ENCODE results near the gene ERC2. TPM values are rescaled to one million over a fixed set of nuclear protein-coding genes. Genes with fewer than 3 reads are reported as not detected.
"Not testable (repeated sequence)": the region's sequence is repeated elsewhere in the genome, so short reads cannot be mapped to it uniquely, and the experiment has no call there.

The ERC2 gene
- total RNA-seq, 1 donor from 2014 or later, result 1.3 TPM

- DNase-seq (ENCODE audit: extremely low read depth, low read depth, low spot score), result no peak
These were observed 942.8 kb downstream of the ERC2 start for GRCh38 chr3:55525436-55525835.

DNA sequence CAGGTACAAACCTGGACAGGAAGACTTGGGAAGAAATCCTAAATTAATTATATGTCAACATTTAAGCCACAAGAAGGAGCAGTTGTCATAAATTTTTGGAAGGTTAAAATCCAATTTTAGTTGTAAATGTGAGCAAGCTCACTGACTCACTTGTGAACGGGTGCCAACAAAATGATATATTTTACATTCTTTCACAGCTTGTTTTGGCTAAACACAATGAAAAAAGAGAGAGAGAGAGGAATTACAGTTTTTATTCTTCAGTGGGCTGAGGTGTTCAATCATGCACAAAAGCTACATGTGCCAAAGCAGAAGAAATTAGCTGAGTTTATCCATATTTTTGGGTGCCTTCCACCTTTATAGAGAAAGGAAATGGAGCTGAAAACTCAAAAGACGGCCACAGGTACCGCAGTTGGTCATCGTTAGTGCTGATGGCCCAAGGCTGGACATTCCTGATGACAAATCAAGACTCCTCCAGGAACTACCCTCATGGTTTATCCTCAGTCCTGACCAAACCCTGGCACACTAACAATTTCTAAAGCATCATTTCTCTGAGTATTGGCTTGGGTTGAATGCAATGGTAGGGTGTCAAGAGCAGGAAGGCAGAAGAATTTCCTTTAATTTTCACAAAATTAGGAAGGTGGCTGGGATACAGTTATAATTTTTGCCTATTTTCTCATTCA lies 943.6 kb downstream of the ERC2 start:
- no peak for DNase-seq (ENCODE audit: extremely low read depth, low read depth, low spot score)

GRCh38 chr3:55523471-55523870 lies 944.8 kb downstream of the ERC2 start:
- DNase-seq (ENCODE audit: extremely low read depth, low read depth, low spot score), result no peak

DNA sequence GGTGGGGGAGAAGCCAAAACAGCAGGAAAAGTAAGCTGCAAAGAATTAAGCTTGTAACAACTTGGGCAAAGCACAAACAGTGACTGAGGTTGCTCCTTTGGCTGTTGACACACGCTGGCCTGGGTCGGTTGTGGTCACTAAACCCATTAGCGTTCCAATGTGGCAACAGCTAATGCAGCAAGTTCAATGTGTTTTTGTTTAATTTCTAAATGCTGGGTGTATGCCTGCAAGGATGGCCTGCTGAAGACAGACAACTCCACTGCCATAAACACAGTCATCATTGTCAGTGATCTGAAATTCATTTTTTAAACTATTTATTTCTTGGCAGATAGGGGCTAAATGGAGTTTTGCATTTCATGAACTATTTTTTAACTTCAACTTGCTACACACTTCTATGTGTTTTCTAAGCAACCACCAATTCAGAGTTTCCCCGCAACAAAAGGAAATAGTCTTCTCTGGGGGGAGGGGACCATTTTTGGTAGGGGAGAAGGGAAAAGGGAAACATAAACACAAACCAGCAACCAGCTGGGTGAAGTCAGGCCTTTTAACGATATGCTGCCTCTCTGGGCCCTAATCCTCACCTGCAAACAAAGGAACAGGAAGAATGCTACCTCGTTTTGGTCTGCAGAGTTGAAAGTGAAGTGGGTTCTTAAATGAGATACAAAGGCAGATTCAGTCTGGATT lies 946.4 kb downstream of the ERC2 start:
- no peak for DNase-seq (ENCODE audit: extremely low read depth, low read depth, low spot score)

GRCh38 chr3:55521064-55521737 lies 947.1 kb downstream of the ERC2 start:
- no peak for DNase-seq (ENCODE audit: extremely low read depth, low read depth, low spot score)

DNA sequence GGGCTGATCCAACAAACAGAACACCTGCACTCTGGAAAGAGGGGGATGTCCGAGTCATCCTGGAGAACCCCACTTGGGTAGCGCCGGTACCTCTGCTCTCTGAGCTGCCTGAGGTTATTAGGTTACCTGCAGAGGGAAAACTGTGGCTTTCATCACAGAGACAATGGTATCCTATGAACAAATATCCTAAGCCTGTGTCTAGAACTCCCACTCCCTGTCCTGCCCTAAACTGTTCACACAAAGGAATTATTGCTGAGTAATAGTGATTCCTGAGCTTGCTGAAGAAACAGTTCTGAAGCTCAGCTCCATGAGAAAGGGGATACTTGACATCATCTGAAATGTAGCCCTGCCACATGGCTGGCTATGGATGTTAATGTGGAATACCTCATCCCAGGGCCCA lies 949.2 kb downstream of the ERC2 start:
- DNase-seq (ENCODE audit: extremely low read depth, low read depth, low spot score), result no peak

- no peak for DNase-seq (ENCODE audit: extremely low read depth, low read depth, low spot score)
These were observed 949.8 kb downstream of the ERC2 start for GRCh38 chr3:55518451-55518850.

DNA sequence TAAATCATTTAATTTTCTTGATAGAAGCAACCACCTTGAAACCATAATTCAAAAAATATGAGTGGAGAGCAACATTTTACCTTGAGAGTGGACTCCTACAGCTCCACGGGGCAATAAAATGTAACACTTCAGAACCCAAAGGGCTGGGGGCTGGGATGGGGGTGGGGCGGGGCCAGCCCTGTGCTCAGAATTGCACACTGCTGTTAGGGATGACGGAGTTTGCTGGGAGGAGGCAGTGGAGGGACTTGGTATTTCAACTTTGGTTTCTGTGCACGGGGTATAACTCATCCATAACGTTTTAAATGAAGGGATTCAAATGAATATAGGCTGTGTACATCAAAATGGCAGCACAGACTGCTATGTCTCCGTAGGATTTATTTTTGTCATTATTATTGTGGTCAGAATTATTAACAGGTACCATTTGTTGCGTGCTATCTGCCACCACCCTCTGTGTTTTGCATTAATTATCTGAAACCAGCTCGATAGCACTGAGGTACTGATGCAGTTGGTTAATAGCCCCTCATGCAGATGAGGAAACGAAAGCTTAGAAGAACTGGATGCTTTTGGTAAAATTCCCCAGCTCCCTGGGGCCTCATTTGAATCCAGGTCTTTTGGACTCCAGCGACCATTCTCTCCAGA lies 951.8 kb downstream of the ERC2 start:
- no peak for DNase-seq (ENCODE audit: extremely low read depth, low read depth, low spot score)

DNA sequence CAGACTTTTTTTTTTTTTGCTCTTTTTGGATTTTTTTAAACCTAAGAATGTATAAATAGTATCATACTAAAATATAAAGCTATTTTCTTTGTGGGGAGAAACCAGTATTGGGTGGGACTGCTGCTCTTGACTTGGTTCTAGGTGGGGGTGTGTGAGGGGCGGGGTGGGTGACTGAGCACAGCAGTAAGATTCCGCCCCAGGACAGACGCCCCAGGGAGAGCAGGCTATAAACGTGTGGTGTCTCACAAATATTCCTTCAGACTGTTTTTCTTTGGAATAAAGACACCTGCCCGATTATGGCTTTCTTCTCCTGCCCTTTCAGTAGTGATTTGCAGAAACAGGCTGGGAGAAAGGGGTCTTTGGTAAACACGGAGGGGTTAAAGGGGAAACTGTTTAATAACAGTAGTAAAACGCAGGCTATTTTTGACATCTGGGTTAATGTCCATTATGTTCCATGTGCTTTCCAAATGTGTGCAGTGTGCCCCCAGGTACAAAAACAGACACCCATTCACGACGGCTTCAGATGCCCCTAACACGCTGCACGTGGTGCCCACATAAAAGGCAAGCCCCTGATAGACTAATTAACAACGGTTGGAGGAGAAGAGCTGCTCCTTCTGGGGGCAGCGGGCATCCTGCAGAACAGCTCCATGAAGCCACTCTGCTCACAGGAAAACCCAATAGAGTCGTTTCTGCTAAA lies 952.6 kb downstream of the ERC2 start:
- DNase-seq (ENCODE audit: extremely low read depth, low read depth, low spot score), result no peak

GRCh38 chr3:55514962-55515361 lies 953.3 kb downstream of the ERC2 start:
- no peak for DNase-seq (ENCODE audit: extremely low read depth, low read depth, low spot score)

- DNase-seq (ENCODE audit: extremely low read depth, low read depth, low spot score), result no peak
These were observed 955.5 kb downstream of the ERC2 start for GRCh38 chr3:55512571-55513343.

DNA sequence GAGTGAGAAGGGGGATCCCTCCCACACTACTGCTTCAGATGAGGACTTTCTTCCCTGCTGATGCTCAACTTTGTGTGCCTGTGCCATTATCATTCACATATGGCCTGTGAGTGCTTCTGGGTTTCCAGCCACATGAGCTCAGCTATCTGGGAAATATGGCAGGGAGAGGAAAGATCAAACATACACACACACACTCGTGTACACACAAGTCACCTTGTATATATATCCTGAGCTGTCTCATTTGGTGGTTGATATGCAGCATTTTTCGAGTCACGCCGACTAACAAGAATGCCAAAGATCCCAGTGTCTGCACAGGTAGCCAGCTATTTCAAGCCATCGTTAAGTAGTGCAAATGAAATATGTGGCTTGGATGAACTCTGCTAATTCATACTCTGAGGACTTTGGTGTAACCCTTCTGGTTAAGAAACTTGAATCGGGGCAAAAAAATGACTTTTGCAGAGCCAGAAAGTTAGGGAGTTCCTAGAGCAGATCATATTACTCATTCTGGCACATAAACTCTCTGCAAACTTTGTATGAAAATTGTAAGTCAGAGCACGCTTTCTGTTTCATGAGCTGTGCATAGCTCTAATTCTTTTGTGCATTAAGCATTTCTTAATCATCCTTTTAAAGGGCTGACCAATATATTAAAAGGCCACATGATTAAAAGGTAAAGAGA lies 956.2 kb downstream of the ERC2 start:
- DNase-seq (ENCODE audit: extremely low read depth, low read depth, low spot score), result no peak

- DNase-seq (ENCODE audit: extremely low read depth, low read depth, low spot score), result no peak
These were observed 959.9 kb downstream of the ERC2 start for GRCh38 chr3:55508335-55508734.

DNA sequence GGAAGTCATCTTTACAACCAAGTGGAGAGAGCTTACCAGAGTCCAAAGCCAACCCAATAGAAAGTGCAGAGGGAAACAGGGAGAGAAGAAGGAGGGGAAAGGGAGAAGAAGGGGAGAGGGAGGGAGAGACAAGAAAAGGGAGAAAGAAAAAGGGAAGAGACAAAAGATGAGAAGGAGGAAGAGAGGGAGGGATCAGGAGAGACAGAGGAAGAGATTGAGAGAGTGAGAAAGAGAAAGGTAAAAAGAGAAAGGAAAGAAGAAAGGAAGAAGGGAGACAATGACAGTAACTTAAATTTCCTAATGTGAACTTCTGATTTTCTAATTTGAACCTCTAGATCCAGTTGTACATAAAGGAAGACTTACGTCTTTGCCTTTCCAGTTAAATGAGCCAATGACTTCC lies 960.5 kb downstream of the ERC2 start:
- no peak for DNase-seq (ENCODE audit: extremely low read depth, low read depth, low spot score)

DNA sequence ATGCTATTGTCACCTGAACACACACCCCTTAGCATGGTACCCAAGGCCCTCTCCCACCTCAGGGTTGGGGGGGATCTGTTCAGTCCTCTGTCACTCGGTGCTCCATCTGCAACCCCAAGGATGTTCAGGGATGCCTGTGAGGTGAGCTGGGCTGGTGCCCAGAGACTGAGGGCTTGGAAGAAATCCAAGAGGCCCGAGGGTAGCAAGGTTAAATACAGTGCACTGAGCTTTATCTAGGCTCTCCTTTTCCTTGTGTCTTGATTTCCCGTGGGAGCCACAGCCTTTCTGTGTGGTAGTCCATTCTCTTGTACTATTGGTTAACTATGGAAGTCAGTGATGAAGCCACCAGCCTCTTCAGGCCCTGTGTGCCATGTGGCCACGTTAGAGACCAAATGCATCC lies 962.5 kb downstream of the ERC2 start:
- no peak for DNase-seq (ENCODE audit: extremely low read depth, low read depth, low spot score)

DNA sequence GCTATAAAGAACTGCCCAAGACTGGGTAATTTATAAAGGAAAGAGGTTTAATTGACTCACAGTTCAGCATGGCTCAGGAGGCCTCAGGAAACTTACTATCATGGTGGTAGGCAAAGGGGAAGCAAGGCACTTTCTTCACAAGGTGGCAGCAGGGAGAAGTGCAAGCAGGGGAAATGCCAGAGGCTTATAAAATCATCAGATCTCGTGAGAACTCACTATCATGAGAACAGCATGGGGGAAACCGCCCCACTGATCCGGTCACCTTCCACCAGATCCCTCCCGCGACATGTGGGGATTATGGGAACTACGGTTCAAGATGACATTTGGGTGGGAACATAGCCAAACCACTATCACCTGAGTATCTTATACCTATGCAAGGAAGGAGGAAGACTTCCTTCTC lies 963.2 kb downstream of the ERC2 start:
- not testable (repeated sequence) for DNase-seq (ENCODE audit: extremely low read depth, low read depth, low spot score)

DNA sequence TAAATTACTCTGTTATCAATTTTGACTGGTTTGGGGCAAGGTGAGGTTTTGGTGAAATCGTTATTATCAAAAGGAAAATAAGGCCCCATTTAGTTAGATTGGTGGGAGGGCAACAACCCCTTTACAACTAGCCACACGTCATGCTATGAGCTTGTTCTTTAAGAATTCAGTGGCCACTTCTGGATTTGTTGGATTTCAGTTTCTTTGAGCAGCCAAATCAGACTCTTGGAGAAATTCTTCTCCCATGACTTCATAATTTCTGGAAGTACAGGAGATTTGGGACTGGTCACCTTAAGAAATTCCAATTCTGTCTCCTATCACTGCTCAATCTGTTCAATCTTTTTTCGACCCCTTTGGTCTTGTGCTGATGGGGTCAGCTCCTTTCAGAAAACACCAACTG lies 966.4 kb downstream of the ERC2 start:
- no peak for DNase-seq (ENCODE audit: extremely low read depth, low read depth, low spot score)

DNA sequence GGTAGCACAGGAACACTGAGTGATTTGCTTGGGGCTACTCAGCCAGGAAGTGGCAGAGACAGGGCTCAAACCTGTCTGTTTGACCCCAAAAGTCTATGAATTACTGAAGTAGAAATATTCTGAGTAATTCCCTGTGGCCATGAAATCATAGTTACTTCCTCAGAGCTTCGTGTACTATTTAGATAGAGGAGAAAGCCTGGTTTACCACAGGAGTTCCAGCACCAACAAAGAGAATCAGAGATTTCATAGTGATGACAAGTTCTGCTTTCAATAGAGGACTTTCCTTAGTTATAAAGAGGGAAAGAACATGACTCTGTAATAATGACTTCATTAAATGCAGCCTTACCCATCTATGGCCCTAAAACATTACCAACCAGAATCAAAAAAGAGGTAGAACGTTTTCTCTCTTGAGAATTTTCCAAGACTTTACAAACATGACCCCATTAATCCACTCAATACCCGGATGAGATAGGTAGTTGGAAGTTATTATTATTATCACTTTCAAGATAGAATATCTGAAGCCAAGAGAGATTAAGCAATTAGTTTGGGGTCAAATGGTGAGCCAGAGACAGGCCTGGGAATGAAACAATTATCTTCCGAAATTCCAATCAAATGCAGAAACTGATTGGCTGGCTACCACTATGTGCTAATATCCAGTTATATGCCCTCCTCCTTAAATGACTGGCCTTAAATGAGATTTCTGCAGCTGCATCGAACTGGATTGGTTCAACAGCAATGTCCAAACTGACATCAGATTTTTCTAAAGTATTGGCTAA lies 967.5 kb downstream of the ERC2 start:
- no peak for DNase-seq (ENCODE audit: extremely low read depth, low read depth, low spot score)

- DNase-seq (ENCODE audit: extremely low read depth, low read depth, low spot score), result no peak
These were observed 969.7 kb downstream of the ERC2 start for GRCh38 chr3:55498520-55498919.

Data from glomerular endothelial cell (primary cell).